HL-60/S4 (cell line): ENCODE data around the gene EGFL7.

Experiments
- in situ Hi-C: fragments of 300-500 bp; cut with MboI; formaldehyde crosslinking; loops from 2 replicates; pipeline ENCODE4 v1.14.3; 2022; ENCODE audit warnings: low sequenced_read_pairs

Gene EGFL7

DNA sequence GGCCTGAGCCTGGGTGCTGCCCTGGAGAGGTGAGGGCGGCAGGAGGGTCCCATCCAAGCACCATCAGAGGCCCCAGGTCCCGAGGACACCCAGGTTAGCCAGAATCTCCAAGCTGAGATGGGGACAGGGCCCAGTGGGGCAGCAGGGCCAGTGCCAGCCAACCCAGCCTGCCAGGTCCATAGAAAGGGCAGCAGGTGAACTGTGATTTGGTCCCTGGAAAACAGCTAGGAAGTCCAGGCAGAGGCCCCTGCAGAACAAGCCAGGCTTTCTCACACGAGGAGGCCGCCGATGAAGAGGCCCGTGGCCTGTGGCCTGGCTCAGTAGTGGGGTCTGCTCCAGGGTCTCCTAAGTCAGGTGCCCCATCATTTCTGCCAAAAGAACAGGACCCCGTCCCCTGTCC lies 22.5 kb downstream of the EGFL7 start:
- in situ Hi-C loops, result no loop called here

DNA sequence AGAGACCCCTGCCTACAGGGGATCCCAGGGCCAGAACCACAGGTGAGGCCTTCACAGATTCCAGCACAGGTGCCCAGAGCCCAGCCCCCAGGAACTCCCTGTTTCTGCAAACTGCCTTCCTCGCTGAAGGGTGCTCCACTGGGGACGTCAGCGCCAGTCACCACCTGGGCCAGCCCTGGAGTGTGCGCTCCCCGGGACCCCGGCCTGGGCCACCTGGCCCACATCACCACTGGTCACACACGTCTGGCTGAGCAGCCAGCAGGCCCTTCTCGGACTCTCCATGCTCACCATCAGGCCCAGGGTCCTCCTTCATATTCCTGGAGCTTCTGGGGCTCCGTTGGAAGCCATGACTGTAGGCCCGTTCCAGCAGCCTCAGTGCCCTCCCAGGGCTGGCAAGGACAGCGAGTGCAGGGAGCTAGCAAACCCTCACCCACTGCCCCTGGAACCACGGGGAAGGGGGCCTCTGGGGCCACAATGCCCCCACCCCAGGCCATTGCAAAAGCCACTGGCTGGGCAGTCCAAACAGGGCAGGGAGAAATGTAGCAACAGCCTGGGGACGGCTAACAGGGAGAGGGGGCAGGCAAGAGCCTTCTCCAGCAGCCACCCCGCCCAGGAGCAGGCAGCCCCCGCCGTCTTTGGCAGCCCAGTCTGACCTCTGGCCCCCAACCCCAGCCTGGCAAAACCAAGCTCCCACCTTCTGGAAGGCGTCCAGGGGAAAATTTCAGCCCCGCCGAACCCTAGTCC lies 23.2 kb downstream of the EGFL7 start:
- in situ Hi-C loops, result no loop called here

DNA sequence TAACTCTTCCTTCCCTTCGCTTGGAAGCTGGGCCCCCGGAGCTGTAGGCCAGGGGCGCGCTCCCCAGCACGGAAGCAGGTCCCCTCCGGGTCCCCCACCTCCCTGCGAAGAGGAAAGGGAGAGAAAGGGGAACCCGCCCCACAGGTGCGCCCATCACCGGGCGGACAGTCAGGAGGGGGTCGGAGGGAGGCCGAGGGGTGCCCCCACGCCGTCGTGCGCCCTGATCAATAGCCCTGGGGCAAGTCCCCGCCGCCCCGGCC lies 23.7 kb downstream of the EGFL7 start:
- in situ Hi-C loops, result no loop called here

DNA sequence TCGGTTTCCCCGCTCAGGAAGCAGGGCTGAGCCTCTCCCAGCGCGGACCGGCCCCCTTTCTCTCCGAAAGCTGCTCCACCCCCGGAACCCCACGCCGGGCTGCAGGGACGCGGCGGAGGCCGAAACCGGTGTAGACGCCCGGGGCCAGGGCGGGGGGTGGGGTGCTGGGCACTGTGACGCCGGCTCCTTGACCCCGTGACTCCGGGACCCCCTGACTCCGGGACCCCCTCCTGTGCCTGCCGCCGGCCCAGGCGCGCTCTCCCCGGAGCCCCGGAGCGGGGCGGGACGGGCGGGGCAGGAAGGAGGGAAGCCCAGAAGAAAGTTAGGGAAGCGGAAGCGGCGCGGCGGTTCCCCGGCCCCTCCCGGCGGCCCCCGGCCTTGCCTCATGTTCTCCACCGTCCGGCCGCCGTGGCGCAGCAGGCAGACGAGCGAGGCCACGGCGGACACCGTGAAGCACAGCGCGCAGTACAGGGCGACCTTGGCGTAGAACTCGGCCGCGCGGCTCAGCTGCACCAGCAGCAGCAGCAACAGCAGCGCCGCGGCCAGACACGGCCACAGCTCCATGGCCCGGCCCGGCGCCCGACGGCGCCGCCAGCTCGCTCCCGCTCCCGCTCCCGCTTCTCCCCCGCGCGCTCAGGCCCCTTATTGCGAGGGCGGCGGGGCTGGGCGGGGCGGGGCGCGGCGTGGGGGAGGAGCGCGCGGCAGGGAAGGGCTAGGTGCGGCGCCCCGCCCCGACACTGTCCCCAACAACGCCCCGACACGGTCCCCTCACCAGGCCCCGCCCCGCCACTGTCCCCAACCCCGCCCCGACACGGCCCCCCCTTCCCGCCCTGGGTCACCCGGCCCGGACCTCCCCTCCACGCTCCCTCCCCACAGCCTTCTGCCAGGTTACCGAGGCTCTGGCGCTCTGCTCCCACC lies 24.3 kb downstream of the EGFL7 start, which contains the start of gene AGPAT2:
Gene AGPAT2, minus strand, starts transcription at position 664 of the 918 bp plus-strand sequence. Its CDS starts 100 bp downstream, at position 564.
- in situ Hi-C loops, result no loop called here

DNA sequence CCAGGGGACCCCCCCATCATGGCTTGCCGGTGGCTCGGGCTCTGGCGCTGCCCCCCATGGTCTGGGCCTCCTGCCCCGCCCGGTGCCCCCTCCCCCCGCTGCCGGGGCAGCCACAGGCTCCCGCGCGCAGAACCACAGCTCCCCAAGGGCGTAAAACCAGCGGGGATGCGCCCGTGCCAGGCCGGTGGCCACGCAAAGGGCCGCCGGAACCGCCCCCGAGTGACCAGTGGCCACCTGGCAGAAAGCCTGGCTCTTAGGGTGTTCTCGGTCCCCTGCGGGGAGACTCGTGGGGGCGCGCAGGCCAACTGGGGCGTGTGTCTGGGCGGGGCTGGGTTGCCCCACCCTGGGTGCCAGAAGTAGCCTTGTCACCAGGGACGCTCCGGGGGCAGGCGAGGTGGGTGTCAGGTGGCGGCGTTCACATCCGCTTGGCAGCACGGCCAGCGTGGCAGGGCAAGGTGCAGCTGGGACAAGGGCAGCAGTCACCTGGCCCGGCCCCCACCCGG lies 25.1 kb downstream of the EGFL7 start:
- in situ Hi-C loops, result no loop called here

DNA sequence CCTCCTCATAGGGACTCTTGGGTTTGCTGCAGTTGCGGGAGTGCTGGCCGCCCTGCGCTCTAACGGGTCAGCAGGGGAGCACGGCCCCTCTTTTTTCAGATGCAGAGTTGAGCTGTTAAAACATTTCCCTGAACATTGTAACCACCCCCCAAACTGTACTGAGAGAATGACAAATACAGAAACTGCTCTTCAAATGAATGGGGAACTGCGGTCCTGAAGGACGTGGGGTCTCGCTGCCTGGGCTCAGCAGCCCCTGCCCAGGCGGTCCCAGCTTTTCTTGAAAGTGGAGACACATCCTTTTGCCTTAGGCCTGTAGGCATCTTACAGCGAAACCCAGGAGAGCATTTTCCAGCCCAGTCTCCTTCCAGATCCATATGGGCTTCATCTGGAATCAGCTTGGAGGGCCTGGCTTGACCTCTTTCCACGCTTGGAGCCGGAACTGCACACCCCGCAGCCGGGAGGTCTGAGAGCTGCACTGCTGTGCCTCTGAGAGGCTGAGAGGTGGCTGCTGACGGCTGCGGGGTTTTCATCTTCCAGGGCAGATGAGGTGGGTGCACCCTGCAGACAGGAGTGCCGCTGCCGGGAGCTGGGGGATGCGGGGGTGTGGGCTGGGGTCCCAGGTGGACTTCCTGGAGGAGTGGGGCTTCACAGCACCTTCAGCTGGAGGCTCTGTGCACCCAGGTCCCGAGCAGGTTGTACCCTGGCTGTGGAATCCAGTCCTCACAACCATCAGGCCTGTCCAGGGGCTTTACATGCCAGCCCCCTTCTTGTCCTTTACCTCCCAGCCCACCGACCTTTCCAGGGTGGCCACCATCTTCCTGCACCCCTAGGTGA lies 25.8 kb downstream of the EGFL7 start:
- in situ Hi-C loops, result no loop called here

DNA sequence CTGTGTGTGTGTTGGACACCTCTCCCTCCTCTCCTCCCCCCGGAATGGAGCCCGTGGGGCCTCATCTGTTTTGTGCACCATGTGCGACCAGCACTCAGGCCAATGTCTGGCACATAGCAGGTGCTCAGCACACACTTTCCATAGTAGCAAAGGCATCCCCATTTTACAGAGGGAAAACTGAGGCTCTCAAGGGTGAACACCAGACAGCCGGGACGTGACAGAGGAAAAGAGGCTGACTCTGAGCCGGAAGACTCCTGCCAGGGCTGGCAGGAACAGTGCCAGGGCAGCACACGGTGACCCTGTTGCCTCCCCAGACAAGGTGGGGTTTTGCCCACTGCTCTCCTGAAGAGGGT lies 26.4 kb downstream of the EGFL7 start:
- in situ Hi-C loops, result no loop called here

DNA sequence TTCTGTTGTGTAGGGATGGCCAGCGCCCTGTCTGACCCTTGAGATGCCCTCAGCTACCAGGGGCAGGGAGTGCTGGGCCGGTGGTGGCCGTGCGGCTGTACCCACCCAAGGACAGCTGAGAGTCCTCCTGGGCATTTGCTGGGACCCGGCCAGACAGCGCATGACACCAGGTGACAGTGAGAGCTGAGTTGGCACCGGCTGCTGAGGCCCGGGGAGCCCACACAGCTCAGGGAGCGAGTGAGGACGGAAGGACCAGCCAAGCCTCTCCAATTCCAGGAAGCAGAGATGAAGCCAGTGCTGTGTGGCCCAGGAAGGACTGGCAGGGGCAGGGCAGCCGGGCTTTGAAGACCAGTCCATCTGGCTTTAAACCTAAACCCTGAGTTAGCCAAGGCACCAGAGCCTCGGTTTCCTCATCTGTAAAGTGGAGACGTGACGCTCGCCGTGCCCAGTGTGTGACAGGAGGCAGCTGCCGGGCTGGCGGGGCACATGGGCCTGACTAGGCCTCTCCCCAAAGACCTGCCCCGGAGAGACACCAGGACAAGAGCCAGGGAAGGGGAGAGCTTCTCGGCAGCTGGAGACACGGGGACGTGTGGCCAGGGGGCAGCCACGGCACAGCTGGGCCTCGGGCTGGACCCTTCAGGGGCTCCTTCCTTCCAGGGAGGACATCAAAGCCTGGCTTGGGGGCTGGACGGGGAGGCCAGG lies 27.5 kb downstream of the EGFL7 start:
- in situ Hi-C loops, result no loop called here

DNA sequence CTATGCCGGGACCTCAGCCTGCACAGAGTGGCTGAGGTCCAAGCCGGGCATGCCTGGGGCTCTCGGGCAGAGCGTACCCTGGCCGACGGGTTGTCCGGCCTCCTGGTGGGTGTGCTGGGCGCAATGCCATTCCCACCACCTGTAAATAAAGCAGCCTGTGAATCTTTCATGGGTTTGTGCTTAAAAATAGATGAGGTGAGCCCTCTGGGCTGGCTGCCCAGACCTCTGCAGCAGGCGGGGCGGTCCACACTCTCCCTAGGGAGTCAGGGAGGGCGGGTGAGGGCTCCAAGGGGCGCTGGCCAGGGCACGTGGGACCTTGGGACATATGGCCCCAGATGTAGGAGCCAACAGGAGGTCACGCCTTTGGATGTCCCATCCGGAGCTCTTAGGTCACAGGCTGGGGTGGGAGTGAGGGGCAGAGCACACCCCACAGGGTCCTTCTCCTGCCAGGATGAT lies 28.1 kb downstream of the EGFL7 start:
- in situ Hi-C loops, result no loop called here

DNA sequence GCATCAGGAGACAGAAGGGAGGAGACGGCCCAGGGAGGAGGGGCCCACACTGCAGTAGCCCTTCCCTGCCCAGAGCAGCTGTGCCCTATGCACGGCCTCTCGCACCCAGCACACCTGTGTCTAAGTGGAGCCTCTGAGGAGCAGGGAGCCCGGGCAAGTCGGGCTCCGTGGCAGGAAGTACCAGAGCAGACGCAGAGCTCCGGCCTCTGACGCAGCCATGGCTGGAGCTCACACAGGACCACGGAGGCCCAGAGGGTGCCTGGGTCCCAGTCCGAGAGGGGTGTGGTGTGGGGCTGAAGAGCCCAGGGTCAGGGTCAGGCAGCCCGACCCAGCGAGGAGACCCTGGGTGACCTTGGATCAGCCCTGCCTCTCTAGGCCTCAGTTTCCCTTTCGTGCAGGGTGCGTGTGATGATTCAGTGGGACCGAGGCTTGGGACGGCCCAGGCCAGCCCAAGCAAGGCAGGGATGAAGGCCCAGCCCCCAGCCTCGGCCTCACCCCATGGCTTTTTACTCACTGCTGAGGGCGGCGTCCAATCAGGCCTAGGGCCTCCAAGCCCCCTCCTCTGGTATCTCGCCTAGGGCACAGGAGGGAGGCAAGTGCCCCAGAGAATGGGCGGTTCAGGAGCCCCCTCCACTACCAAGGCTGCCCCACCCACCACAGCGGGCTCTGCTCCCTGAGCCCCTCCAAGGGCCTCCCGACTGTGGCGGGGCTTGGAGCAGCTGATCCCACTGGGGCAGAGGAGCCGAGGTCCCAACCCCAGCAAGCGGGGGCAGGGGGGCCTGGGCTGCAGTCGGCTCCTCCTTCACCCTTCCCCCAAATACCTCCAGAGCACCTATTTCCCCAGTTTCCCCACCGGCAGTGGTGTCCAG lies 28.8 kb downstream of the EGFL7 start:
- in situ Hi-C loops, result no loop called here

DNA sequence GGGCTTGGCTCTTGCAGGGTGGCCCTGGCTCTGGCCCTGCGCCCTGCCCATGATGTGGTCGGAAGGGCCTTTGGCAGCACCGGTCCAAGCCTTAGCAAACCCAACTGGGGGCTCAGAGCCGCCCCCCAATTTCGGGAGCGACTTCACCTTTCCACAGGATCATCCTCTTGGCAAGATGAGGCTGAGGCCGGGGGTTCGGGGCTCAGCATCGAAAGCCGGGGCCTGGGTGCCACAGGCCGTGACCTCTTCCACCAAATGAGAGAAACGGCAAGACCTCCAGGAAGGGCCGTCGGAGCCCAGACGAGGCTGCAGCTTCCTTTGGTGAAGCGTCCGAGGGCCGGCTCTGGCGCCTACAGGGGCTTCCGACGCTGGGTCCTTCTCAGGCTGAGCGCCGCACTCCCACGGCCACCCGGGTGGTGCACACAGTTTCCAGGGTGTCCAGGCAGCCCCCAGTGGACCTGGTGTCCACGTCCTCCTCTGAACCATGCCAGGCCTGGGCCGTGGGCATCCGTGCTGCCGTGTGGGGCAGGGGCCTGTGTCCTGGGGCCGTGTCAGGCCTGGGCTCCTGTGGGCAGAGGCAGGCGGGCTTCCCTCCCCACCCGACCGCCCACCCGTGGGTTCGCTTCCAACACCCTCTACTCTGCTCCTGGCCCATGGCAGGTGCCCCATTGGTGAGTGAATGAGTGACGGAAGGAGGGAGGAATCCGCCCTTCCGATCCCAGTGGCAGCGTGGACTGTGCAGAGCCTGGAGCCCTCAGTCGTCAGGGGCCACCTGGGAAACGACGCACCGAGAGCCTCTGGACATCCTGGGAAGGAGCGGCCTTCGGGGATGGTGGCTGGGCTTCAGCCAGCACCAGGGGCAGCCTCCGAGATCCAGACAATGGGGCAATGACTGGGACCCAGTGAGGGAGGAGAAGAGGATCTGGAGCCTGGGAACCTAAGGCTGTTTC lies 29.7 kb downstream of the EGFL7 start:
- in situ Hi-C loops, result no loop called here

DNA sequence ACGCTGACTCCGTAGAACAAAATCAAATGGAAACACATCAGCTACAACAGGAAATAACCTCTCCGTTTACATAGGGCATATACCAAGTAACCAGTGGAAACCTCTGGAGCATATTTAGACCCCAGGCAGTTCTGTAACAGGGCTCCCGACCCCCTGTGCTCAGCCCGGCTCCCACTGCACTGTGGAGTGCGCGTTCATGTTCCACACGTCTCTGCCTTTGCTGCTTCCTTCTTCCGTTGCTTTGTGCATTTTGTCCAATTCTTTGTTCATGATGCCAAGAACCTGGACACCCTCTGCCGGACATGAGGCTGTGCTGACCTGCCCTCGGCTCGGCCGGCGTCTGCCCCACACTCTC lies 30.4 kb downstream of the EGFL7 start:
- in situ Hi-C loops, result no loop called here

DNA sequence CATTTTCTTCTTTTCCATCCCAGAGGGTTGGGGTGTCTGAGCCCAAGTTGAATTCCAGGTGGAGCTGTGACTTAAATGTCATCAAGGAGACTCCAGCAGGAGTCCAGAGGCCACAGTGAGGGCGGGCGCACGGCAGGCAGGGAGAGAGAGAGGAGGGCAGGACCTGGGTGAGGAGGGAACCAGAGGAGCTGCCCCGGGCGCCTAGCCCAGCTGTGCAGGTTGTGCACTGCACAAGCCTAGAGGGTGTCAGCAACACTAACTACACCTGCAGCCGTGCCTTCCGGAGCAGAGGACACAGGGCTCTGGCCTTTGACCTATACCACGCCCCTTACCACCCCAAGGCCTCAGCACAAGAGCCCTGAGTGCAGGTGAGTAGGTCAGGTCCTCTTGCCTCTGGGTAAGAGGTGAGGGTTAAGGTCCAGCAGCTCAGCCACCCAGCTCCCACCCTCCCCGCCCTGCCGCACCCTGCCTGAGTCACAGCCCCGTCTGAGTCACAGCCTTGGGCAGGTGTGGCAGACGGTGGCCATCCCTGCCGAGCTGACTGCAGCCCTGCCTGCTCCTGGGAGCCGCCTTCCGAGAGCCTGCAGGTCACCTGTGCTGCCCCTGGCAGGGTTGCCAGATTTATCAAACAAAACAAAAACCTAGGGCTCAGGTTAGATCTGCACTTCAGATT lies 30.9 kb downstream of the EGFL7 start:
- in situ Hi-C loops, result no loop called here

DNA sequence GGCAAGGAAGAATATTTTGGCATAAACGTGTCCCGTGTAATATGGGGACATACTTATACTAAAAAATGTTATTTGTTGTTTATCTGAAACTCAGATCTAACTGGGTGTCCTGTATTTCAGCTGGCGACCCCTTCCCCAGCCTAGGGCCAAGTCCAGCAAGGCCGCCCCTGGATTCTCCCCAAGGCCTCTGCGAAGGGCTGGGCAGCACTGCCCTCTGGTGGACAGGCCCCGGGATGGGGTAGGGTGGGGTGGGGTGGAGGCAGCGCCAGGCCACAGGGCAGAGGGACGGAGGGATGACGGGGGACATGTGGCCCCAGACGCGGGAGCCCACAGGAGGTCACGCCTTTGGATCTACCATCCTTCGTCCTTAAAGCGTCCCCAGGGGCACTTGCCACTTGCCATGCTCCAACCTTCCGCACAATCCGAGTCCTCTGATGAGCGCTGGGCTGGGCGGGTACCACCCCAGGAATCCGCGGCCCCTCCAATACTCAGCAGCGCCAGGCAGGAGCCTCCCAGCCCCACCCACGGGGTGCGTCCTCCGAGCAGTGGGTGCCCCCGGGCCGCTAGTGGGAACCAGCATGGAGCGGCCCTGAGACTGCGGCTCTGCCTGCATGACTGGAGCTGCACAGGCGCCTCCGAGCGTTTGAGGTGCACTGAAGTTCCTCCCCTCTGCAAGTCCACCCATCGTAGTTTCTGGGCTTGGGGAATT lies 31.6 kb downstream of the EGFL7 start:
- in situ Hi-C loops, result no loop called here

DNA sequence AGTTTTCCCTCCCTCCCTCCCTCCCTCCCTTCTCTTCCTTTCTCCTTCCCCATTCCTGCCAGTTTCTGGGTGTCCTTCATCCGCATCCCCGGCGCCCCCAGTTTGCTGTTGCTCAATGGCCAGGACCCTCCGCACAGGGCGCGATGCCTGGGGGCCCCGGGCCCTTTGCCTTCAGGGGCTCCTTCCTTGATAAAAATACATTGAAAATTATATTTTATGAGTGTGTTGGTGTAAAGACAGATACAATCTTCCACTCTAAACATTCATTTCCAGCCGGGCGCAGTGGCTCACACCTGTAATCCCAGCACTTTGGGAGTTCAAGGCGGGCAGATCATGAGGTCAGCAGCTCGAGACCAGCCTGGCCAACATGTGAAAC lies 32.1 kb downstream of the EGFL7 start:
- in situ Hi-C loops, result no loop called here

DNA sequence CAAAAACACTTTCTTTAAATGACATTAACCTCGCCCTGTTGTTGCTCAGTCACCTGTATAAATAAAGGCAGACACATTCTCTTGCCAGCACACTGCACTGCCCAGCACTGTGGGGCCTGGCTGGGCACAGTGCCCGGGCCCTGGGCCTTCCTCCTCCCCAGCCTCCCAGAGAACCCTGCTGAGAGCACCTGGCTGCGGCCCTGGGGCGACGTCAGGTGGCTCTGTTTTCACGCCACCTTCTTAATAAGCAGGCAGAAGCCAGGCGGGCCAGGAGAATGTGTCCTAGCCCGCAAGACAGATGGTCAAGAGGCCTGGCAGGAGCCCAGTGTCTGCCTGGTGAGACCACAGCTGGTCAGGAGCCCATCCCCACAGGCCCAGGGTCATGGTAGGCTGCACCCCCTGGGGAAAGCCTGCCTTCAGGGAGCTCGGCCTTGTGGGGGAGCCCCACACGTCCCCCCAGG lies 32.7 kb downstream of the EGFL7 start:
- in situ Hi-C loops, result no loop called here

DNA sequence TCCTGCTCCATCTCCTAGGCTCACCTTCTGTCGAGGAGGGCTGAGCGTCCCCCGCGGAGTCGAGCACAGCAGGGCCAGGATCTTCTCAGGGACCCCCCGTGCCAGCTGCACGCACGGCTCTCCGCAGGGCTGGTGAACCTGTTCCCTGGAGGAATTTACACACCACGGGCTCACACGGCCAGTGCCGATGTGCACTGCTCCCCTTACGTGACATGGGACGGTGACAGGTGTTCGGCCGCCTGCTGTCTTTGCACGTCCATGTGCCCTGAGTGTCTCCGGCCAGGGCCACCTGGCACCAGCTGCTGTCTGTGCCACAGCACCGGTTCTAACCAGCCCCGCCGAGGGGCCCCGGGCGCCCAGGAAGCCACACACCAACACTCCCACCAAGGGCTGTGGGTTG lies 33.2 kb downstream of the EGFL7 start:
- in situ Hi-C loops, result no loop called here
